Astrocyte of the hippocampus (primary cell): Measurements from ENCODE around the gene DHCR7.
A peak's percentile ranks its signal among the peaks of the same experiment; 100 is the strongest.
"Not testable (repeated sequence)": the region's sequence is repeated elsewhere in the genome, so short reads cannot be mapped to it uniquely, and the experiment has no call there.

Experiments
- DNase-seq: peaks from one replicate; pipeline ENCODE4 v3.0.0; 2011; ENCODE audit warnings: low read depth, low spot score

Gene DHCR7

GRCh38 chr11:71440021-71440755 lies 8.0 kb downstream of the DHCR7 start:
- no peak for DNase-seq

- DNase-seq = no peak
Measured at GRCh38 chr11:71438650-71439049, 9.5 kb downstream of the DHCR7 start.

- no peak for DNase-seq
Measured at GRCh38 chr11:71437879-71438278, 10.3 kb downstream of the DHCR7 start.

GRCh38 chr11:71437399-71437798 lies 10.8 kb downstream of the DHCR7 start:
- DNase-seq = no peak

GRCh38 chr11:71436861-71437260 lies 11.3 kb downstream of the DHCR7 start:
- DNase-seq = no peak

- DNase-seq = no peak
Measured at GRCh38 chr11:71435278-71435951, 12.8 kb downstream of the DHCR7 start.

- no peak for DNase-seq
Measured at GRCh38 chr11:71434576-71435130, 13.5 kb downstream of the DHCR7 start.

GRCh38 chr11:71433648-71434450 lies 14.3 kb downstream of the DHCR7 start:
- no peak for DNase-seq

- DNase-seq = no peak
Measured at GRCh38 chr11:71432761-71433647, 15.2 kb downstream of the DHCR7 start.

- no peak for DNase-seq
Measured at GRCh38 chr11:71431271-71431670, 16.9 kb downstream of the DHCR7 start.

GRCh38 chr11:71430166-71430565 lies 18.0 kb downstream of the DHCR7 start:
- DNase-seq = no peak

GRCh38 chr11:71429701-71430100 lies 18.5 kb downstream of the DHCR7 start:
- DNase-seq = no peak

- DNase-seq = no peak
Measured at GRCh38 chr11:71428861-71429435, 19.2 kb downstream of the DHCR7 start.

- DNase-seq = peak; percentile 26
Measured at GRCh38 chr11:71426413-71426812, 21.8 kb downstream of the DHCR7 start.

- peak; percentile 19 for DNase-seq
Measured at GRCh38 chr11:71425860-71426259, 22.3 kb downstream of the DHCR7 start.

GRCh38 chr11:71425409-71425808 lies 22.8 kb downstream of the DHCR7 start:
- no peak for DNase-seq

- DNase-seq = no peak
Measured at GRCh38 chr11:71423181-71423790, 24.9 kb downstream of the DHCR7 start.

GRCh38 chr11:71422318-71422717 lies 25.9 kb downstream of the DHCR7 start:
- DNase-seq = not testable (repeated sequence)

- DNase-seq = no peak
Measured at GRCh38 chr11:71421392-71421950, 26.7 kb downstream of the DHCR7 start.
